Amniotic epithelial cell (primary cell): ENCODE data around the gene RGMA.

Source experiments
- DNase-seq: peaks from one replicate; pipeline ENCODE4 v3.0.0-alpha.2; 2010; ENCODE audit warnings: low read depth

Gene RGMA

DNA sequence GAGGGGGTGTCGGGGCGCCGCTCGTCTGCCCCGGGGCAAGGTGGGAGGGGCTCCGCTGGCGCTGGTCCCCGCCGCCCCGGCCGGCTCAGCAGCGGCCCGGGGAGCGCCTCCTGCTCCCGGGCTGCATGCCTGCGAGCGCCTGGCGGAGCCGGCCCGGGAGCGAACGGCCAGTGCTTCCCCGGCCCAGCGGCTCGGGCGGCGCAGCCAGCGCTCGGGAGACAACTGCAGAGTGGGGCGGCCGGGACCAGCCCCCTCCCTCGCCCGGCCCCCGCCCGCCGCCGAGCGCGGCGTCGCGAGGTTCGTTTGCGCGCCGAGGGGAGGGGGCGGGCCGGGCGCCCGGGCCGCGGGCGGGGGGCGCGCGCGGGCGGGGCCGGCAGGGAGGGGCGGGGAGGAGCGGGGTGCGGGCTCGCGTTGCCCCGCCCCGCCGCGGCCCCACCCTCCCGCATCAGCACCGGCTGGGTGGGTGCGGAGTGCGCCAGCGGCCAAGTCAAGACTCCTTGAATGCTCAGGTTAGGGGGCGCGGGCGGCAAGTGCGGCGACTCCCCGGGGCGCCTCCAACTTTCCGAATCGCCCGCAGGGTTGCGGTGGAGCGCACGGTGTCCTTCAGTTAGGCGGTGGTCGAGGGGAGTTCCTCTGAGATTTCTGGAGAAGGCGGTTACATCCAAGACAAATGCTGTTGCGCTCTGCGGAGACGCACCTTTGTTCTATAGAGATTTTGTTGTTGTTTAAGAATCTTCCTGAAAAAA lies at the start of gene RGMA:
TSS of gene RGMA (minus strand) at position 231 of the 746 bp plus-strand sequence. CDS start 279 bp downstream, outside the sequence.
- DNase-seq = no peak

DNA sequence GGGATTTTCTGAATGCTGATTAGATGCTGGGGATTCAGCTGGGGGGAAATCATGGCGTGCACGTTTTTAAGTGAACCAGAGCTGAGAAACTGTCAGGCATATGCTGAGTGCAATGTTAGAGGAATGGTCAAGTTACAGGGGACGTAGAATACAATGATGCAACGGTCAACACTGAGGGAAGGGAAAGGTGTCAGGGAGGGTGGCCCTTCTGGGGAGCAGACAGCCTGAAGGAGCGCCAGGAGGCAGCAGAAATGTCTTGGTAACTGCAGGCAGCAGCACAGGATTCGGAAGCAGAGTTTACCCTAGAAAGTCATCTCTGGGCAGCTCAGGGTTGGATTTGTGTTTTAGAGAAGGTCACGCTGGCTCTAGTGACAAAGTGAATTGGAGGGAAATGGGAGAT lies 47.6 kb upstream of the RGMA start:
- no peak for DNase-seq

- DNase-seq = no peak
Measured at GRCh38 chr15:93135997-93136397, 47.0 kb upstream of the RGMA start.

- no peak for DNase-seq
Measured at GRCh38 chr15:93135459-93135858, 46.4 kb upstream of the RGMA start.

DNA sequence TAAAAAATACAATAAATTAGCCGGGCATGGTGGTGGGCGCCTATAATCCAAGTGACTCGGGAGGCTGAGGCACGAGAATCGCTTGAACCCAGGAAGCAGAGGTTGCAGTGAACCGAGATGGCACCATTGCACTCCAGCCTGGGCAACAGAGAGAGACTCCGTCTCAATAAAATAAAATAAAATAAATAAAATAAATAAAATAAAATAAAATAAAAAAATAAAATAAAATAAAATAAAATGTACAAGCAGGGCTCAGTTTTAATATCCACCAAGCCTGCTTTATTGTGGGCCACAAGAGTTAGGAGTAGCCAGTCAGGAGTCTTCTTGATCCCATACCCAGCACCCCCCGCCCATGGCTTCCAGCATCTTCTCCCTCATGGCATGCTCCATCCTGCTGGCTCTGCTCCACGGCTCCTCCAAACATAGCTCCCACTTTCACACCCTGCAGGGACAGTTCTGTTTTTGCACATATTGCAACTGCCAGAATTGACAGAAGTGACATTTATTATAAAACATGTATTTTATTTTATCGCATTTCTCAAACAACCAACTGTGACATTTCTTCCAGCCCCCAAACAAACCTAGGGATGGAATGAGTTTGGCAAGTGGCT lies 42.6 kb upstream of the RGMA start:
- DNase-seq = no peak

DNA sequence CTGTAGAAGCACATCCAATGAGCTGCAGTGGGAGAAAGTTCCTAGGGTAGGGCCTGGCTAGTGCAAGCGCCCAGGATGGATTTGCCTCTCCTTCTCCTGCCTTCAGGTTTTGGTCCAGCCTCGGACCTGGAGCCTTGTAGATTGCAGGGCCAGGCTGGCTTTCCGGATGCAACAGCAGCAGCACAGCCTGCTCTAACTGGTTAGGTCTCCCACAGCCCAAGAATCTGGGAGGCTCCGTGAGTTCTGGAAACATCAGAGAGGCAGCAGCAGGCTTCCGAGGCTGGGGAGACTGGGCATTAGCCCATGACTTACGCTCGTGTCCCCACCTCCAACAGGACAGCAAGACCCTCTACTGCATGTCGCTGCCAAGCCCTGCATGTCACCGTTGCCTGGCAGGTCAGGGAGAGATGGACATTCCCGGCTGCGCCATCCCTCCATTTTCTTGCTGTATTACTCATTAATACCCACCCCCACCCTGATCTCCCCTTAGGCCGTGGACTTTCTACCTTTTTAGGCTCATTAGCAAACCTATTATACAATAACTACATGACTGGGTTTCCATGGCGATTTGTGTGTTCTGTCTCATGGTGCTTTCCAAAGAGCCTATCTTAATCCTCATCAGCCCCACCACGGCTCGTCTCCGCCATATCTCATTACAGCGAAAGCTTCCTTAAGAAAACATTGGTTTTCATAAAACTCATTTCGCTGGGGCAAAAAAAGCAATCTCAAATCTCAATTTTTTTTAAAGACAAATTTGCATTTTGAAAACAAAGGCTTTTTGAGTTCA lies 40.9 kb upstream of the RGMA start:
- no peak for DNase-seq

DNA sequence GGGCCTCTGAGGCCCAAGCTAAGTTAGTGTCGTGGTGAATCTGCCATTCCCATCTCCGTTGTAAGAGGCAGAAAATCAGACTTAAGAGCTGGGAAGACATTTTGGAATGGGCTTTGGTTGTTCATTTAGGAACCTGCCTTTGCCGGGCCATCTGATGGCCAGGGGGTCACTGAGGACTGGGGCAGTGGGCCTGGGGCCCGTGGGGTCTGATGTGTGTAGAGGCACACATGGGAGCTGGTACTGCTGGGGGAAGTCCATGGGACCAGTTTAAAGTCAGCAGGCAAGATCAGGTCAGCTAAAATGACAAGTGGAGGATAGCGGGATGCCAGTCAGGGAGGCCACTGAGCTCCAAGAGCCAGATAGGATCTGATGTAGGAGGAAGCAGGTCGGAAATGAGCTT lies 38.3 kb upstream of the RGMA start:
- no peak for DNase-seq

GRCh38 chr15:93126599-93126998 lies 37.6 kb upstream of the RGMA start:
- DNase-seq = no peak

GRCh38 chr15:93126148-93126547 lies 37.1 kb upstream of the RGMA start:
- DNase-seq = no peak

GRCh38 chr15:93124126-93124525 lies 35.1 kb upstream of the RGMA start:
- DNase-seq = no peak

- DNase-seq = no peak
Measured at GRCh38 chr15:93121973-93122910, 33.2 kb upstream of the RGMA start.

DNA sequence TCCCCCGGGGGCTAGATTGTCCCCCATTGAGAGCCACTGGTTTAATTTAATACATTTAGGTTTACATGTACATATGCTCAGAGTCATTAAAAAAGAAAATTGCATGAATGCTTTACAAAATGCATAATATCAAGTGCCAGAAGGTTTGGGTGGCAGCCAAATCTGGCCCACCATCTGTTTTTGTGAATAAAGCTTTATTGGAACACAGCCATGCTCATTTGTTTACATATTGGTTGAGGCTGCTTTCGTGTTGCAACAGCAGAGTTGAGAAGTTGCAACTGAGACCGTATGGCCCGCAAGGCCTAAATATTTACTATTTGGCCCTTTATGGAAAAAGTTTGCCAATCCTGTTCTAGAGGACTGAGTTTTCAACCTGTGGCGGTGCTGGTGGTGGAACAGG lies 32.1 kb upstream of the RGMA start:
- DNase-seq = no peak

DNA sequence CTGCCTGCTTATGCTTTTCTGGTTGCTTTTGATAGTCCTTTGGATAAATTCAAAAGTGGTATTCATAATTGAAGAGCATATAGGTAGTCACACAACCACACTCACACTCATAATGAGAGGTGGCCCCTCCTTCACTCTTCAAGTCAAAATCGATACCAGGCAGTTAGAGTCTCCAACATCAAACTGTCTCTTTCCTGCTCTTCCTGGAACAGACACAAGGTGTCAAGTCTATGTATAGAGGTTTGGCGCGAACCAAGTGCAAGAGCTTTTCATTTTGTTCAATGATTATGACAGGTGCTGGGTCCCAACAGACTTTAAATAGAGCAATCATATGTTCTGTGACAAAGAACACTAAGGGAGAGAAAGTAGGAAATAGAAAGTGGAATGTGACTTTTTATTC lies 29.9 kb upstream of the RGMA start:
- no peak for DNase-seq

- no peak for DNase-seq
Measured at GRCh38 chr15:93111451-93111850, 22.4 kb upstream of the RGMA start.

DNA sequence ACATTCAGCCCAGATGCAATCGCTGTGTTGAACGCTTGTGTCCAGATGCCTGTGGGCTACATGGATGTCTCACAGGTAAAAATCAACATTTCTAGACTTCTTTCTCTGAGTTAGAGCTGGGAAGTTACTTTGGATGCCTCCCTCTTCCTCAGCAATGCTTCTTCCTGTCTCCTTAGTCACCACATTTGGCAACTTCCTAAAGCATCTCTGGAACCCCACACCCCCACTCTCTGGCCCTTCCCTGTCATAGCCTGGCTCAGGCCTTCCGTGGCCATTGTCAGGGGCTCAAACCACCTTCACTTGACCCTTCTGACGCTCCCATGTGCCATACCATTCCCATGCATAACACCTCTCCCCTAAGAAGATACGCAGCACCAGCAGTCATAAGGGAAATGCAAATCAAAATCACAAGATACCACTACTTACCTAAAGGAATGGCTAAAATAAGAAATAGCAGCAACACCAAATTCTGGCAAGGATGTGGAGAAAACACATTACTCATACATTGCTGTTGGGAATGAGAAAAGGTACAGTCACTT lies 21.6 kb upstream of the RGMA start:
- no peak for DNase-seq

- DNase-seq = no peak
Measured at GRCh38 chr15:93109336-93110102, 20.5 kb upstream of the RGMA start.

DNA sequence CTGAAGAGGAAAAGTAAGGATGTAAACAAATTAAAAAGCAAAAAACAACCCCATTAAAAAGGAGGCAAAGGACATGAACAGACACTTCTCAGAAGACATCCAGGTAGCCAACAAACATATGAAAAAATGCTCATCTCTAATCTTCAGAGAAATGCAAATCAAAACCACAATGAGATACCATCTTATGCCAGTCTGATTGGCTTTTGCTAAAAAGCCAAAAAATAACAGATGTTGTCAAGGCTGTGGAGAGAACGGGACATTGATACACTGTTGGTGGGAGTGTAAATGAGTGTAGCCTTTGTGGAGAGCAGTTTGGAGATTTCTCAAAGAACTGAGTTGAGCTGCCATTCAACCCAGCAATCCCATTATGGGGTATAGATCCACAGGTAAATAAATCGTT lies 18.6 kb upstream of the RGMA start:
- no peak for DNase-seq

GRCh38 chr15:93105485-93105884 lies 16.5 kb upstream of the RGMA start:
- no peak for DNase-seq

GRCh38 chr15:93103823-93104222 lies 14.8 kb upstream of the RGMA start:
- no peak for DNase-seq

DNA sequence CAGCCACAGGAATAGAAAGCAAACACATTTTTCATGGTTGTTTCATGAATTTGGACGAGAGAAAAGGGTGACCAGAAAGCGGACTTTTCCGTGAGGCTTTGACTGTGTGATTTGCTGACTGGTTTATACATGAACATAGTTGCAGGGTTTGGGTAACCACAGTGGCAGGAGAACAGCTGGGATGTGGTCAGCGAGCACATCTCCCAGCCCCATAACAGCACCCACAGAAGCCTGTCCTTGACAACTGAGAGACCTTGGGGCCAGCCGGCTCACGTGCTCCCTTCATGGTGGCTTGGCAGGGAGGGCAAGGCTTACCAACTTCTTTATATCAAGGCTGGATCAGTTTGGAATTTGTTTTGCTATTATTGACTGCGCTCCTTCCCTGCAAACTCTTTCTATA lies 13.2 kb upstream of the RGMA start:
- DNase-seq = no peak

DNA sequence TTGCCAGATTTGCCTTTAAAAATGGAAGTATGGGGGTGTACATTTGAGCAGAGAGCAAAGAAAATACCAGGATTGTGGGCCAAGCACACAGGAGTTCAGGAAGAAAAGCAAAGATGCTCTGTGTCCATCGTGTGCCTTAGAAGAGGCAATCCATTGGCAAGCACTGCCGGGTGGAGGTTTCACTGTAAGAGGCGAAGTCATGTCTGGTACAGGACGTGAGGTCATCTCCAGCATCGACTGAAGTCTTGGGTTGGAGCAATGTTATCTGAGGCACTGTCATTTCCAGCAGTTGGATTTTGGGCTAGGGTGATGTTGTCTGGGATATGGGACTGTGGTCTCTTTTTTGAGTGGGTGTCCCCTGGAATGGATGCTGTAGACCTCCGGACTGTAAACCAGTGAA lies 4.8 kb upstream of the RGMA start:
- DNase-seq = no peak
